Heart right ventricle (tissue), 16 donors: ENCODE results near the gene CRTC1. TPM values are rescaled to one million over a fixed set of nuclear protein-coding genes. Genes with fewer than 3 reads are reported as not detected.
A peak's percentile ranks its signal among the peaks of the same experiment; 100 is the strongest.

Experiments used
- ATAC-seq, 8 donors: fragments of 200-7000 bp; cut with Tn5 transposase; one replicate each; pipeline ENCODE4 v1.9.1; 2020; ENCODE audit warnings: mild to moderate bottlenecking in 8 of 8, moderate library complexity in 8 of 8, moderate number of reproducible peaks in 1 of 8
- DNase-seq, 2 donors: peaks; one replicate each; pipeline ENCODE4 v3.0.0-alpha.2; 2020
- H3K27ac ChIP-seq, 10 donors: fragments of 200-600 bp; sonication (generic) in 2 of 10; one replicate each; pipeline versions ENCODE4 v1.5.0 to v1.8.0; 2020 to 2022; ENCODE audit warnings: mild to moderate bottlenecking in 3 of 10
- H3K27me3 ChIP-seq, 7 donors: fragments of 200-600 bp; one replicate each; pipeline ENCODE4 v1.8.0; 2021 to 2022; ENCODE audit warnings: mild to moderate bottlenecking in 2 of 7
- H3K36me3 ChIP-seq, 9 donors: fragments of 200-600 bp; sonication (generic) in 1 of 9; one replicate each; pipeline versions ENCODE4 v1.5.0 to v1.8.0; 2020 to 2022; ENCODE audit warnings: mild to moderate bottlenecking in 2 of 9
- H3K4me1 ChIP-seq, 9 donors: fragments of 200-600 bp; sonication (generic) in 1 of 9; one replicate each; pipeline versions ENCODE4 v1.5.0 to v1.8.0; 2020 to 2022; ENCODE audit warnings: mild to moderate bottlenecking in 4 of 9
- H3K4me3 ChIP-seq, 10 donors: fragments of 200-600 bp; sonication (generic) in 2 of 10; one replicate each; pipeline versions ENCODE4 v1.5.0 to v1.8.0; 2020 to 2022; ENCODE audit warnings: mild to moderate bottlenecking in 7 of 10, moderate library complexity in 2 of 10
- H3K9me3 ChIP-seq, 11 donors: fragments of 200-600 bp in 10 of 11; sonication (generic) in 2 of 11; one replicate each; pipeline versions ENCODE4 v1.5.0 to v1.8.0; 2013 to 2022; ENCODE audit warnings: mild to moderate bottlenecking in 2 of 11, control low read depth in 1 of 11, moderate library complexity in 1 of 11
- CTCF ChIP-seq, 9 donors: fragments of 200-600 bp; sonication (generic) in 2 of 9; IDR thresholded peaks; one replicate each; pipeline versions ENCODE4 v1.5.0 to v1.8.0; 2021 to 2022; ENCODE audit warnings: antibody characterized with exemption in 9 of 9, mild to moderate bottlenecking in 5 of 9, moderate library complexity in 1 of 9
- WGBS, 2 donors: extraction: QIAGEN DNeasy Blood & Tissue Kit; methylation state at CpG; one replicate each; pipeline ENCODE4 v1.1.7; 2013; ENCODE audit warnings: inconsistent platforms in 1 of 2; 5-methylcytosine and 5-hydroxymethylcytosine counted together
- intact Hi-C, 10 donors: fragments of 100-400 bp; cut with DNase I; formaldehyde crosslinking; loops; one replicate each; pipeline versions ENCODE4 v1.11.1 to v1.14.2; 2022
- polyA plus RNA-seq, 2 donors: library from polyadenylated mRNA; stranded (reverse); fragments of 200-250 nt; gene quantifications; one replicate each; pipeline ENCODE4 v1.2.3, GENCODE V29; 2013
- total RNA-seq, 10 donors: library from RNA; stranded (reverse); fragmentation: NEBNext Ultra II Directional in 3 of 10; extraction: Animal tissue kit (Norgen Biotek cat#: 25700) in 3 of 10; gene quantifications; one replicate each; pipeline versions ENCODE4 v1.2.1 to v1.2.4, GENCODE V29; 2021 to 2023
- donor health status: Arrhythmogenic right ventricular cardiomyopathy.
- donor health status: ischemic (EF 13 %, LVEDD 7.1; RV severe dilation, severe dysfunction).
- donor health status: healthy with polysubstance abuse.
- donor health status: DM: no; HTN: yes; CAD: no.
- donor health status: DM: no; HTN: no; CAD: no.
- donor health status: ischemic (EF 25% LVEDD 6.9; RV normal size, moderate dysfunction).
- donor health status: ischemic (EF 25% LVEDD 5.7; RV mildly dilated, moderate dysfunction).
- donor health status: healthy.
- donor health status: DM: yes; HTN: yes; CAD: no.
- donor health status: Ischemic cardiomyopathy.
- donor health status: ischemic (EF 35%, LVEDD 5.7; RV mildly dilated, moderate dysfunction).
- donor health status: nonischemic (EF 11% LVEDD 7.7; RV severe dilation, severe dysfunction).
- donor health status: DM: yes; HTN: yes; CAD: no.
- donor health status: PGD.
- donor health status: ischemic (EF 29% LVEDD 5.4; RV normal size, mild dysfunction).
- donor health status: nonischemic (EF 23%, LVEDD 6.1; RV moderate dilation, normal function).

CRTC1 gene
- total and polyA plus RNA-seq, 12 donors, result 3.2 to 11.8 (median 9.1) TPM

DNA sequence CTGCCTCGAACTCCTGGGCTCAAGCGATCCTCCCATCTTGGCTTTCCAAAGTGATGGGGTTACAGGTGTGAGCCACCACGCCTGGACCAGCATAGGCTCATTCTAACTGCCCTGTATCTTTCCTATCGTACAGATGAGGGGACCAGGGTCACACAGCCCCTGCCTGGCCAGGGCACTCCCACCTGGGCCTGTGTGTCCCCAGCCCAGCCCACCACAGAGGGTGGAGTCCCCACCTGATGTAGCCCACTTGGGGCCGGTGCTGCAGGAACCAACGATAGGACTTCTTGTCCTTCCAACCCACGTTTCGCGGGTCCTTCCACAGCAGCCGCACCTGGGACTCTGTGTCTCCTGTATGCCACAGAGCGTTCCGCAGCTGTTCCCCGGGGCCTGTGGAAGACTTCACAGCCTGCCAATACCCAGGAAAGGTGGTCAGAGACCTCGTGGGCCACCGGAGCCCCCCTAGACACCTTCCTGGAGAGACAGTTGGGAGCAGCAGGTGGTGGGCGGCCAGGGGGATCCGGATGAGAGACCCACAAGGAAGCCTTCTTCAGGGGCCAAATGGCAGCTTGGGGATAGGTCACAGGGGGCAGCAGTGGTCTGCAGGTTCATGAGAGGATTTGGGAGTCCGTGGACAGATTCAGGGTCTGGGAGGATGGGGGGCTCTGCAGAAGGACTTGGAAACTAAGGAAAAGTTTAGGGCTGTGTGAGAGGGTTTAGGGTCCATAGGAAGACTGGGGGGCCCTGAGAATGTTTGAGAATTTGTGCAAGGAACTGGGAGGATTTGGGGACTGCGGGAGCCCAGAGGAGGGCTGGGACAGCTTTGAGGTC is 100.7 kb downstream of the CRTC1 start:
- no peaks in the 10 kb centered on the region for H3K9me3 ChIP-seq
- intact Hi-C loops, result no loop called here
- no peak overlapping the region for H3K4me3 ChIP-seq
- no peak for DNase-seq
- no peak for TF ChIP-seq CTCF (IDR thresholded peaks at IDR 0.05)
- peaks cover 0 to 26% (median 21%) of the 10 kb centered on the region in 9 donors for H3K4me1 ChIP-seq
- H3K27me3 ChIP-seq, result peaks cover 21 to 81% (median 47%) of the 10 kb centered on the region in 7 donors
- no peak overlapping the region for H3K27ac ChIP-seq
- no peak for ATAC-seq
- 83 to 87% methylated on average over 19 of the region's 19 CpGs for WGBS, 2 donors
- no peaks in the 10 kb centered on the region for H3K36me3 ChIP-seq

GRCh38 chr19:18784786-18785120 is 101.3 kb downstream of the CRTC1 start:
- intact Hi-C loops, result no loop called here
- Histone ChIP-seq H3K27me3 (peaks cover 27 to 84% (median 48%) of the 10 kb centered on the region in 7 donors), H3K9me3 (no peaks in the 10 kb centered on the region), H3K27ac (no peak overlapping the region), H3K36me3 (no peaks in the 10 kb centered on the region), H3K4me3 (no peak overlapping the region), H3K4me1 (peaks cover under 1 to 32% (median 27%) of the 10 kb centered on the region in 9 donors)
- WGBS, 2 donors, result 73 to 75% methylated on average over 16 of the region's 16 CpGs
- no peak for DNase-seq
- ATAC-seq, result no peak
- TF ChIP-seq CTCF (IDR thresholded peaks at IDR 0.05), result no peak

GRCh38 chr19:18785179-18786124 is 102.0 kb downstream of the CRTC1 start:
- Histone ChIP-seq H3K4me3 (peak overlapping the region in 4 of 10 donors; percentile 12 to 38 (median 18)), H3K27me3 (peaks cover 33 to 86% (median 55%) of the 10 kb centered on the region in 7 donors), H3K4me1 (peaks cover 5 to 38% (median 34%) of the 10 kb centered on the region in 9 donors), H3K36me3 (no peaks in the 10 kb centered on the region), H3K27ac (no peak overlapping the region), H3K9me3 (no peaks in the 10 kb centered on the region)
- WGBS, 2 donors, result 10% methylated on average over 65 of the region's 65 CpGs
- intact Hi-C loops, result no loop called here
- ATAC-seq (peak; percentile 41 to 85 (median 61)), DNase-seq (peak; percentile 53 to 83)
- TF ChIP-seq CTCF (IDR thresholded peaks at IDR 0.05), result no peak
